ENCODE results near the gene GOLGB1.

GRCh38 chr3:121794264-121794983 is 44.9 kb upstream of the GOLGB1 start:
- TF ChIP-seq, protein P1, sequence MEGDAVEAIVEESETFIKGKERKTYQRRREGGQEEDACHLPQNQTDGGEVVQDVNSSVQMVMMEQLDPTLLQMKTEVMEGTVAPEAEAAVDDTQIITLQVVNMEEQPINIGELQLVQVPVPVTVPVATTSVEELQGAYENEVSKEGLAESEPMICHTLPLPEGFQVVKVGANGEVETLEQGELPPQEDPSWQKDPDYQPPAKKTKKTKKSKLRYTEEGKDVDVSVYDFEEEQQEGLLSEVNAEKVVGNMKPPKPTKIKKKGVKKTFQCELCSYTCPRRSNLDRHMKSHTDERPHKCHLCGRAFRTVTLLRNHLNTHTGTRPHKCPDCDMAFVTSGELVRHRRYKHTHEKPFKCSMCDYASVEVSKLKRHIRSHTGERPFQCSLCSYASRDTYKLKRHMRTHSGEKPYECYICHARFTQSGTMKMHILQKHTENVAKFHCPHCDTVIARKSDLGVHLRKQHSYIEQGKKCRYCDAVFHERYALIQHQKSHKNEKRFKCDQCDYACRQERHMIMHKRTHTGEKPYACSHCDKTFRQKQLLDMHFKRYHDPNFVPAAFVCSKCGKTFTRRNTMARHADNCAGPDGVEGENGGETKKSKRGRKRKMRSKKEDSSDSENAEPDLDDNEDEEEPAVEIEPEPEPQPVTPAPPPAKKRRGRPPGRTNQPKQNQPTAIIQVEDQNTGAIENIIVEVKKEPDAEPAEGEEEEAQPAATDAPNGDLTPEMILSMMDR (IDR thresholded peaks at IDR 0.05; ENCODE audit: low read depth, low read length, missing input control): no peak
- TF ChIP-seq MAX (IDR thresholded peaks at IDR 0.05) (no peak), TAF1 (conservative IDR thresholded peaks at IDR 0.05) (no peak)
- TF ChIP-seq, protein P2, sequence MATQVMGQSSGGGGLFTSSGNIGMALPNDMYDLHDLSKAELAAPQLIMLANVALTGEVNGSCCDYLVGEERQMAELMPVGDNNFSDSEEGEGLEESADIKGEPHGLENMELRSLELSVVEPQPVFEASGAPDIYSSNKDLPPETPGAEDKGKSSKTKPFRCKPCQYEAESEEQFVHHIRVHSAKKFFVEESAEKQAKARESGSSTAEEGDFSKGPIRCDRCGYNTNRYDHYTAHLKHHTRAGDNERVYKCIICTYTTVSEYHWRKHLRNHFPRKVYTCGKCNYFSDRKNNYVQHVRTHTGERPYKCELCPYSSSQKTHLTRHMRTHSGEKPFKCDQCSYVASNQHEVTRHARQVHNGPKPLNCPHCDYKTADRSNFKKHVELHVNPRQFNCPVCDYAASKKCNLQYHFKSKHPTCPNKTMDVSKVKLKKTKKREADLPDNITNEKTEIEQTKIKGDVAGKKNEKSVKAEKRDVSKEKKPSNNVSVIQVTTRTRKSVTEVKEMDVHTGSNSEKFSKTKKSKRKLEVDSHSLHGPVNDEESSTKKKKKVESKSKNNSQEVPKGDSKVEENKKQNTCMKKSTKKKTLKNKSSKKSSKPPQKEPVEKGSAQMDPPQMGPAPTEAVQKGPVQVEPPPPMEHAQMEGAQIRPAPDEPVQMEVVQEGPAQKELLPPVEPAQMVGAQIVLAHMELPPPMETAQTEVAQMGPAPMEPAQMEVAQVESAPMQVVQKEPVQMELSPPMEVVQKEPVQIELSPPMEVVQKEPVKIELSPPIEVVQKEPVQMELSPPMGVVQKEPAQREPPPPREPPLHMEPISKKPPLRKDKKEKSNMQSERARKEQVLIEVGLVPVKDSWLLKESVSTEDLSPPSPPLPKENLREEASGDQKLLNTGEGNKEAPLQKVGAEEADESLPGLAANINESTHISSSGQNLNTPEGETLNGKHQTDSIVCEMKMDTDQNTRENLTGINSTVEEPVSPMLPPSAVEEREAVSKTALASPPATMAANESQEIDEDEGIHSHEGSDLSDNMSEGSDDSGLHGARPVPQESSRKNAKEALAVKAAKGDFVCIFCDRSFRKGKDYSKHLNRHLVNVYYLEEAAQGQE (IDR thresholded peaks at IDR 0.05): no peak
